Activated CD8-positive, alpha-beta memory T cell treated with anti-CD3 and anti-CD28 coated beads, Interleukin-2, amount 50 U/mL, for 24 hours (primary cell): ENCODE data around the gene PKD1L1.

Experiments
- DNase-seq: peaks from one replicate; pipeline ENCODE4 v3.0.0-alpha.2; 2020; ENCODE audit errors: extremely low read depth

Gene PKD1L1

DNA sequence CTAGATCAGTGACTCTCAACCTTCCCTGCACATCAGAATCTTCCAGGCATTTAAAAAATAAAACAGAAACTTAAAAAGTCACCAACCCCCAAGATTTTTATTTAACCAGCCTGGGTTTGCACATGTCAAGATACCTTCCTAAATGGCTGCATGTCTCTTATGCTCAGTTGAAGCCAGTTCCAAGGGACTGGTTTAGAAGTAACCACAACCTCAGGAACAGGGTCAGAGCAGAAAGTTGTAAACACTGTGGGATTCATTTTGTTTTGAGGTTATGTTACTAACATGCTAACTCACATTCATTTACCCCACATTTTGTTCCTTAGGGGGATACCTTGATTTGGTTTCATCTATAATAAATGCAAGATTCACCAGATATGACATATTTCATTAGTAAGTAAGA, 72.9 kb downstream of the PKD1L1 start:
- no peak for DNase-seq

DNA sequence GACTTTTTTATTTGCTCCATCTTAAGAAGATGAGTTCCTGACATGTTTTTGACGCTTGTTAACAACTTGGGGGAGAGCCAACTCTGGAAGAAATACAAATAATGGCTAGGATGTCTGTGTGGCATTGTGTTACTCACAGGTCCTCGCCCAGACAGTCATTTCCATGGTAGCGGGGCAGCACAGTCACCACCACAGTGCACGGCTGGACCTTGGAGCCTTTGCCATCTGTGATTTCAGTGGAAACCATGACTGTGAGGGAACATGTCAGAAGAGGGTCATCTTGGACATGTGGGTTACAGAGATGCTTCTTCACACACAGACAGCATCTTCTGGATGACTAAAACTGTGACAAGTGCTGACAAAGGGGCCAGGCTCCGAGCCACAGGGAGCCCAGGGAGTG, 74.5 kb downstream of the PKD1L1 start:
- no peak for DNase-seq

DNA sequence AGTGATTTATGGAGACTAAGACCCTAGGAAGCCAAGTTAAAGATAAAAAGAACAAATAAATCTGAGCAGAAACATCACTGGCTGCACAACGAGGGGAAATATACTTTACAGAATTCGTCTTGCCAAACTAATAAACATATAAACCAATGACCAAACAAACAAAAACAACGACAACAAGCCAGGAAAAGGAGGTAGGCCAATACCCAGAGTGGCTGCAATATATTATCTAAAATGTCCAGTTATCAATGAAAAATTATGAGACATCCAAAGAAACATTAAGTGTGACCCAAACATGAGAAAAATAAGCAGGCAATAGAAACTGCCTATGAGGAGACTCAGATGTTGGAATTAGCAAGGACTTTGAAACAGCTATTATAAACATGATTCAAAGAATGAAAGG, 81.0 kb downstream of the PKD1L1 start:
- DNase-seq = no peak

DNA sequence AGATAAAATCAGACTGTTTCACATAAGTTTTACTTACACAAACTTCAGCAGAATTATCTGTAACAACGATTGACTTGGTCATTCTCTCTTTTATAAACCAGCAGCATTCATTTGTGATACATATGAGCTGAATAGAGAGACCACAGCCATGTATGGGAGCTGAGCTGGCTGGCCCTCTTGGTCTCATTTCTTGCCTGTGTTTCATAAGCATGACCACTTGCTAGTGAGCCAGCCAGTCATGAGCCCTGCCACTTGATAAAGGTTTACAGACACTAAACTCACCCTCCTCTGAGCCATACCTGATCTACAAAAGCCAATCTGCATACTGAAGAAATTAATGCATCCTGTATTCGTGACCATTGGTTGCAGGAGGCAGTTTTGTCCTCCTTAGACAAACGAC, 82.1 kb downstream of the PKD1L1 start:
- DNase-seq = no peak

DNA sequence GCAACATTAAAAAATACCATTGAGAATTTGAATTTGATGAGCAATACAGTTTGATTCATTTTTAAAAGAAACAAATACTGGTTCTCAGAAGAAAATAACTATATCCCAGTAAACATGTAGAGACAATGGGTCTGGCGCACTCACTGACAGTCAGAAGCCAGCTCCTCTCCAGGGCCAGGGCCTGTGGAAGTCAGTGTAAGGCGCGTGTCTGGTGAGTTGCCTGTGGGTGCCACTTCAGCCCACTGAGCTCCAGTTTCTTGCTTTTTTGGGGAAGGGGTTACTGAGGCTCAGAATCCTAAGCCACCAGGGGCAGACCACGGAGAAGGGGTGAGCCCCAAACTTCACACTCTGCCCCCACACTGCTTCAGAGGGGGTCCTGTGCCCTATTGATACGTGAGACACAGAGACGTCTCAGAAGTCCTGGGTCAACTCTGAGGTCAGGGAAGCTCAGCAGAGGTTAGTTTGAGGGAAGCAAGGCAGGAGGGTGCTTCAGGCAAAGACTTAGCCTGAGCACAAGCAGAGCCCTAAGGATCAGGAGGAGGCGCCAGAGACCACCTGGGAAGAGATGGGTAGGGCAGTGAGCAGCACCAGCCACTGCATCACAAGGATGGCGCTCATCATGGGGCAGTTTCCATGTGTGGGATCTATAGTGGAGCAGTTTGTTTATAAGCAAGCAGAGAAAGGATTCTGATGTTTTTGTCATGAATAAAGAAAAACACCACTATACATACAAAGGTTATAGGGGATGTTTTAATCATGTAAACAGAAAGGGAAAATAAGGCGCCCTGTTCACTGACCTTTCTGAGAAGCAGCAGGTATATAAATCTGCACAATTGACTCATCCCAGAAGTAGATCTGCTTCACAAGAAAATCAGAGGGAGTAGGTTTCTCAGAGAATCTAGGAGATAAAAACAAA, 95.7 kb downstream of the PKD1L1 start:
- no peak for DNase-seq

DNA sequence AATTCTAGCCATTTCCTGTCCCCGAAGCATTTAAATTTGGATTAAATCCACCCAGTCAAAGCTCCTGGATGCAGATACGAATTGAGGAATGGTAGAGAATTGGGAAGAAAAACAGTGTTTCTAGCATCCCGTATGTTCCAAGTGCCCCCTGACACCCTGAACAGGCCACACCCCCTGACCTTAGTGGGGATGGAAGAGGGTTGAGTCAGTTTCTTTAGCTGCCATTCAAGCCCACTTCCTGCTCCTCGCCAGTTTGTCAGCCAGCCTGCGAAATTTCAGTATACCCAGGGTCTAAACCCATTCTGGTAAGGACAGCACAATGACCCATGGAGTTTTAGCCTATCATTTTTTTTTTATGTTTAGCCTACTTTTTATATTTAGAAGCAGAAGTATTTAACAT, 101.1 kb downstream of the PKD1L1 start:
- no peak for DNase-seq

DNA sequence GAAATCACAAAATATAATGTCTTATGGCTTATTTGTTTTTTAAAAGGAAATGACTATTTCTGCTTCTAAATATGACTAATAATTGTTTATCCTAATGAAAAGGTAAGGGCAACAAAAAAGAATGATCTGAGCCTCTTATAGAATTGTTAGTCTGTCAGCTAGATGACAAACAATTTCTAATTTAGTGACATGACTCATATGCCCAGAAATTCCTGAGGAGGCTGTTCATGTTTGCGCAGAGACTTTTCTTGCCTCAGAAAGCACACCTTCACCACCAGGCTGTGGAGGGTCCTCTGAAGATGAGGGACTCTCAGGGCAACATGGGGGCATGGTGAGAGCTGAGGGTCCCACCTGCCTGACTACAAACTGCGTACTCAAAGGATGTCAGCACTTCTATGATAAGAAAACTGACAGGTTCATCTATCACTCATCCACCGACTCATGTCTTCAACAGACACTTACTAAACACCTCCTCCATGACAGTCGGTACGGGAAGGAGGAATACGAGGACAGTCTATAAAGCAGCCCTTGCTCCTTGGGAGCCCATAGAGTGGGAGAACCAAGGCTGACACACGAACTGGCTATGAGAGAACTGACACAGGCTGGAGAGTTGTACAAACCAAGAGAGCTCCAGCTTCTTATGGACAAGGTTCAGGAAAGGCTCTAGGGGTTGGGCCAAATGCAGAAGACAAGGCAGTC, 102.0 kb downstream of the PKD1L1 start:
- DNase-seq = no peak

DNA sequence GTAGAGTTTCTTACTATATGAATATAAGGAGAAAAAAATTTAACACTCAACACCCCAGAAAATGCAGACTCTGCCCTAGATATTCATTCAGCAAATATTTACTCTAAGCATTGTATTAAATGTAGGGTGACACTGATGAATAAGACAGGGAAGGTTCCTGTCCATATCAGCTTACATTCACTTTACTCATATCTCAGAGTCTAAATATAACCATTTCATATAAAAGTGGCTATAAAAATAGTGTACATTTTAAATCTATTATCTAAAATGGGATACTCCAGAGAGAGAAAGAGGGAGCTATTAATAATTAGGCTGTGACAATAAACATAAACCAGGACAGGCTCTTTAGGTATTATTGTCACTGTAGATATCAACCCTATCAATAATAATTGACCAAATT, 104.0 kb downstream of the PKD1L1 start:
- no peak for DNase-seq

DNA sequence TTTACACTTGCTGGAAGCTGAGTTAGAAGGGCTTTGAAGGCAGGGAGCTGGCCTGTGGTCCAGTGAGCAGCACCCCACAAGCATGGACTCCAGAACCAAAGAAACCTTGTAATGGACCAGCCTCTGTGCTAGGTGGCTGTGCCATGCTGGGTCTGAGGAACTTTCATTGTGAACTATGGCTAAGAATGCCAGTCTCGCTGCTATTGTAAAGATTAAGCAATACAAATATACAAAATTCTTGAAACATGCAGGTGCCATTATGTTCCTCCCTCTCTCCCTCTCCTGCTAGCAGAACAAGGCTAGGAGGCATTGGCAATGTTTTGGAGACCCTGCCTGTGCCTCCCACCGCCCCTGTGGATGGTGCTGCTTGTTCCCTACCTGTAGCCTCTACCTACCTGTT, 105.0 kb downstream of the PKD1L1 start:
- no peak for DNase-seq

DNA sequence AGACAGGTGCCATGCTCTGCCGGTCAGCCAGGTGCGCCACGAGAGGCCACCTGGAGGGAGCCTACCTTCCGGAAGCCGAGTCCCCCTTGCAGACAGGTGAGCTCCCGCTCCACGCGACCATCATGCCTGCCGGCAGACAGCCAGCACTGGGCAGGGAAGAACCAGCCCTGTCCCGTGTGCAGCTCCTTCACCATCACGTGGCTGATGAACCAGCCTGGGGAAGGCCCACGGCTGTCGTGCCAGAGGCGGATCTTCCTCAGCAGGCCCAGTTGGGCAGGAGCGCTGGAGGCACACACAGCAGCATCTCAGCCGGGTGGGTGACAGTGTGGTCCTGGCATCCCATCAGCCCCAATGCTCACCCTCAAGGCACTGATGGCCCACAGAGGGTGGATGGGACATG, 108.9 kb downstream of the PKD1L1 start:
- no peak for DNase-seq

DNA sequence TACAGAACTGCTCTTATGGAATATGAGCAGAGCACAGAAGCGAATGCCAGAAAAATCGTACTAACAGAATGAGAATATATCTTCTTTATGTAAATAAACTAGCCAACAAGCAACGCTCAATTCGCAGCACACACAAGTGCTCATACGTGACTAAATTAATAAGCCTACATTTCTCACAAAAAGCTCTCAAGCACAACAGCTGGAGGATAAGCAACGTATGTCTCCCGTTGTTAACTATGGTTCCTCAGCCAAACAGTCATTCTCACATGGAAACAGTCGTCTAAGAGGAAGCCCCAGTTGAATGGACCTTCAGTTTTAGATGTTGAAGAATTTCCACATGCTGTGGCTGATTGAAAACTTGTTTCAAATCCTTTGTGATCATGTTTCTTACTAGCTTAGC, 110.4 kb downstream of the PKD1L1 start:
- no peak for DNase-seq

DNA sequence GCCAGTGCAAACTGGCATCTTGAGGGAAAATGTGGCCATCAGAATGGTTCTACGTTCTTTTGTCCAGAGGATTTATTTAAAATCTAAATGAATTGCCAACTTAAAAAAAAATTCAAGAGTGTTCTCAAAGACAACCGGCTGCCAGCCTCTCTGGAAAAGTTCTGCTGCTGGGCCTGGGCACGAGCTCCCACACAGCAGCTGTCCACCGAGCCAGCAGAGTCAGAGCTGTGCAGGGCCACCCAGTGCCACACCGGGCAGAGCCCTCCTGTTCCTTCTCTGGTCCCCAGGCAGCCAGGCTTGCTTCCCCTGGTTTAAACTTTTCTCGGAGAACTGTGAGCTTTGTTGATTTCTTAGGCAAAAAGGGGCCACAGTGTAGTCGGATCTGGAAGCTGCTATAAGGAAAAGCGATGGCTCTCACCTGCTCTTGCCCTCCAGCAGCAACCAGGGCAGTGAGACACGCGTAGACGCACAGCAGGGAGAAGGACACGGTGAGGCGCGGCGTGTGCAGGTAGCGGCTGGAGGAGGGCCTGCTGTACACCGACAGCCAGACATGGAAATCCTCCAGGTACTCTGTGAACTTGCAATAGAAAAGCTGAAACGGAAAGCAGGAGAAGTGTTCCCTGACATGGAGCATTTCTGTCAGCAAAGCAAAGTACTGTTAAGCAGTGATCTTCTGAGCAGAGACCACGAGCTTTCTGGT, 111.6 kb downstream of the PKD1L1 start:
- no peak for DNase-seq

DNA sequence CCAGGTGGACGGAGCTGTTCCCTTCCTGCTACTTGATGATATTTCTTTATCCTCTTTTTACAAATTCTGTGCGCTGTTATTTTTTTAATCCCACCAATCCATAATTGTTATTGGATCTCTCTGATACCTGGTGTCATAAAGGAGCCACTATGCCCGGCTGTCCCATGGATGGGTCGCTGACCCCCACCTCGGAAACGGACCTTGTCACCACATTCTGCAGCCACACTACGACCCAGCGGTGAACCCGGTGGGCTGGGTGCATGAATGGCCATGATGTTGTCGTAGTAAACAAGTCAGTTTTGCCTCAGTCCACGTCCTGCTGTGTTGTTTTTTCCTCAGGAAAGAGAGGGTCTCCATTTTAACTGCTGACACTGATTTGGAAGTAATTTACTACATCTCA, 112.2 kb downstream of the PKD1L1 start:
- no peak for DNase-seq

DNA sequence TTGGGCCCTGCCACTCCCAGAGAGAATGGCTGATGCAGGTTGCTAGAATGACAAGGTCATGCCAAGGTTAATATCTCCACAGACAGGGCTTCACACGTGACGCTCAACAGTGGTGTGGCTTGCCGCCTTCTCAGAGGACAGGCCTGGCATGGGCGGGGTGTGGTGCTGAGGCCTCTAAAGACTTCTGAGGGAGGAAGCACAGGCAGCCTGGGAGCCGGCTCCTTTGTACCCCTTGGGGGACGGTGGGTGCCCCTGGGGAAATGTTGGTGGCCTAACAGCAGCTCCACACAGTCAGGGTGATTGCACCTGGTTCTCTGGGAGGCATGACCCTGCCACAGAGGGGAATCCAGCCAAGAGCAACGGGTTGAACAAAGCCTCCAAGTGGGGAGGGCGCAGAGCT, 115.1 kb downstream of the PKD1L1 start:
- no peak for DNase-seq

DNA sequence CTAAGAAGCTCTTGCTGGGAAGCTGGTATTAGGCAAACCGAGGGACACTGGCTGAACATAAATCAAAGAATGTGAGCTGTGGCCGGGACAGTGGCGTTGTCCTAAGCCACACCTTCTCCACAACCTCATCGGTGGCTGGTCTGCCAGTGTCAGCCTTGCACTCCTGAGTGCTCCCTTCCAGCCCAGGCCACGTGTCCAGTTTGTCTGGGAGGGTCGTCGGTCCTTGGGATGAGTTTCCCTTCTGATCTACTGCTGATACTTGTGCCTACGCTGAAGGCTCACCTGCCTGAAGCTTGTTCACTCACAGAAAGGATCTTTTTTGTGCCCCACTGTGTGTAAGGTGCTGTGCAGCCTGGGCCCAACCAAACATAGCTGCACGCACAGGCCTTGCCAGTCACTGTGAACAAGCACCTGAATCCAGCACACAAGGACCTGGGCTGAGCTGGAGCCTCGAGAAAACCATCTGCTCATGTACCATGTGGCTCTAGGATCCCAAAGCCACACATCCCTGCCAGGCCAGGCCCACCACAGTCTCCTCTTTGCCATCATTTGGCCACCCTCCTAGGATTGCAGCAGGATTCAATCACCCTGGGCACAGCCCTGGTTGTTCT, 116.1 kb downstream of the PKD1L1 start:
- DNase-seq = no peak

DNA sequence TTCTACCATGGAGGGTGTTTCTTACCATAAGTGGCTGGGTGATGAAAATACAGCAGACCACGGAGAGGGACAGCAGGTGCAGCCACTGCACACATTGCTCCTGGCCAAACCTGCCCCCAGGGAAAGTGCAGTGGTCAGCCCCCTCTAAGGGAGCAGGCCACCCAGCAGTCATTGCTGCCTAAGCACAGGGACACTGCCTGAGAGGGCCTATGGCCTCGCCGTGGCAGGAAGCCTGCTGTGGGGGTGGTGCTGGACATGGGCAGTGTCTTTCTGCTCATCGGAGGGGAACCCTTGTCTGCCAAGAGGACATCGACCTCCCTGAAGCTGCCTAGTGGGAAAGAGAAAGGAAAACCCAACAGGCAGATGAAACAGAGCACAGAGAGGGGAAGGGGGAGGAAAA, 118.3 kb downstream of the PKD1L1 start:
- no peak for DNase-seq

DNA sequence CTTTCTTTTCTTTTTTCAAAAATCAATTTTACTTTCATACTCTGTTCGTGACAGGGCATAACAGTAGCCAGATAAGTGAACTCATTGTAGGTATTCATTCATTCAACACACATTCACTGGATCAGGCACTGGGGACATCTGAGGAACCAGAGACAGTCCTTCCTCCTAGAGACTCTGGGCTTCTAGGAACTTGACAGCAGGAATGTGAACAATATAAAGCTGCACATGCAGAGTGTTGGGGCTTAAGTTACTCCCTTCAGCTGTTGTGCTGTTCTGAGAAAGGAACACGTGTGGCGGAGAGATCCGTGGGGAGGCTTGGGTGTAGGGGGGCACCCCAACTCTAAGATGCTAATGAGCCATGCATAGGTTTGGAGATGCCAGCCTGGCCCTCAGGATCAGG, 120.4 kb downstream of the PKD1L1 start:
- DNase-seq = no peak

DNA sequence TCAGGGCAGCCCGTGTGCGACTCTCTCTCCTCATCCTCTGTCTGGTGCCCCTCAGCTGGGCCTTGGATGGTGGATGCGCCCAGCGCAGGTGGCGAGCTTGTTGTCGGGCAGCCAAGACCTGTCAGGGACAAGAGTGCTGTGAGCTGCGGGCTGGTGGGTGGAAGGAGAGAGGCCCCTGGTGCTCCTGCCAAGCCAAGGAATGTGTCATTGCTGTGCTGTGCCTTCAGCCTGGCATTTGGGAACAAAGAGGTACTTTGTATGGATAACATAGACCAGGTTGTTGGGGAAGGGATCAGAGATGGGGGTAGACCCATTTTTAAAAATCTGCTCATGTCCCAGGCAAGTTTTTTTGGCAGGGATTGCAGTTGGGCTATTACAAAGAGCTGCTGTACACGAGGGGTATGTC, 120.9 kb downstream of the PKD1L1 start:
- no peak for DNase-seq

DNA sequence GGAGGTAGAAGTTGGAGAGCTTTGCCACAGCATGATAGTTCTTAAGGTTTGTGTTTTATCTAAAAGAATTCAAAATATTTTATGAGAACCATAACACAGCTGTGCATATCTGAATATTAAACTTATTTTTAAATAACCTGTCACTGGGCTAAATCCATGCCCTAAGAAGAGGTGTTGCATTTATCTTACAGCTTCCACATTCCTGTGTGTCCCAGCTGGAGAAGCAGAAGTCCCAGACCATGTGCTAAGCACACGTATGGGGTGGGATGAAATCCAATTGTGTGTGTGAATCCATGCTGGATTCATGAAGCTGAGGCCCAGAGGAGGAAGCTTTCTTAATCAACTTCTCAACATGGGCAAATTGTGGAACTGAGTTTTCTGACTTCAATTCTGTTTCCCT, 121.5 kb downstream of the PKD1L1 start:
- no peak for DNase-seq

DNA sequence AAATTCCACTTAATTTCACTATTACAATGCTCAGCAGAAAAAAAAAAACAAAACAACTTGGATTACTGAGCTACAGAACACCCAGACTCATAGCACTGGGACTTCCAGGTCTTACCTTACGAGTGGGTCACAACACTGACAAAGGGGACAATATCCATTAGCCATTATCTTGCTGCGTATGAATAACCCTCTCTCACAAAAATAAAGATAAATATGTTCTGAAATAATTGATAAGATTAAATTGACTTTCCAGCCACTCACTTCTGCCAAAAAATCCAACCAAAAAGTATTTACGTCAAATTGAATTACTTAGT, 128.7 kb downstream of the PKD1L1 start:
- DNase-seq = no peak

DNA sequence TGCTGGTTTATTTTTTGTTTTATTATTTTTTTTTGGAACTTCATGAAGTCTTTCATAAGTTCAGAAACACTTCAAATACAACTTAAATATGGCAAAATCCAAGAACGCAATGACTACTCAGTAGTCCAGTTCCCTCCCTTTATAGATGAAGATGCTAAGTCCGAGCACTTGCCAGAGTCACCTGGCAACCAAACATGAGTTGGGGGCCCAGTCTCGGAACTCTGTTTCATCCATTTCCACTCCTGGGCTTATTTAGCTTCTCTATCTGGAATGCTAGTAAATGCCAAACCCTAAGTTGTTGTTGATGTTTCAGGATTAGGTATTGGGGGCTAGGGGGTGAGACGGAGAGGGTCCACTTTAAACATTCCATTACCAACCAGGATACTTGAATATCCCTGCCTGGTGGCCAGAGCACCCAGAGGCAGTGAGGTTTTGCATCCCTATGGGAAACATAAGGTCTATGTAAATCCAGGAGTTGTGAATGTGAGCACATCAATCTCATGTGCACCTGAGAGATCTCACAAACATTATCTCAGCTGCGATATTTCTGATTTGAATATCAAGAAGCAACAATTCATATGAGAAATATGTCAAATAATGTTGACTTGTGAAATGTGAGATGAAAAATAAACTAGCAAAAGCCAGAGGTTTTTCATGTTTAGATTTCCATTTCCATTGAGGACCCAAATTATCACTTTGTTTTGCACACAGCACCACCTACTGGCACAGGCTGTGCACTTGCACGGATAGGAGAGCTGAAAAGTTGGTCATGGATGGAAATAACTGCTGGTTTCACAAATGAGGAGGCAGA, 129.3 kb downstream of the PKD1L1 start:
- DNase-seq = peak; percentile 10

DNA sequence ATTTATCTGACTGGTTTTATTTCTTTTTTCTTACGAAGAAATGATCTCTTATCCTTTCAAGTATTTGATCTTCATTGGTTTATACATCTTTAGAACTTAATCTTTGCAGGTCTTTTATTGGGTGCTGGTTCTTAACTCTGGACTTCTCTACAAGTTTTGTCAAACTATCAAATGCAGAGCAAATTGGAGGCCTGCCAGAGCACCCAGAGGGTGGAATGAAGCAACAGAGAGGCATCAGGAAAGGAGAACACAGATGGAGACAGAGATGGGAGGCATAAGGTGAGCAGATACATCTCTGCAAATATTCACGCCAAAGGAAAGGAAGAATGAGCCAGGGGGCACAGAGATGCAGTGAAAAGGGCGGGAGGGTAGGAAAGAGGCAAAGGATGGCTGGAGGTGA, 130.3 kb downstream of the PKD1L1 start:
- DNase-seq = no peak
